PC-9 (cell line): ENCODE results near the gene SLC9B1.

ENCODE experiments used
- CTCF ChIP-seq: fragments of 200-600 bp; sonication (generic); conservative IDR thresholded peaks from 2 replicates; pipeline ENCODE4 v1.6.1; 2017; ENCODE audit warnings: mixed run types, antibody characterized with exemption, mild to moderate bottlenecking, moderate library complexity
- EZH2 ChIP-seq: fragments of 200-600 bp; sonication (generic); IDR thresholded peaks from 2 replicates; pipeline ENCODE4 v1.8.0; 2017; ENCODE audit warnings: antibody characterized with exemption, low read depth

DNA sequence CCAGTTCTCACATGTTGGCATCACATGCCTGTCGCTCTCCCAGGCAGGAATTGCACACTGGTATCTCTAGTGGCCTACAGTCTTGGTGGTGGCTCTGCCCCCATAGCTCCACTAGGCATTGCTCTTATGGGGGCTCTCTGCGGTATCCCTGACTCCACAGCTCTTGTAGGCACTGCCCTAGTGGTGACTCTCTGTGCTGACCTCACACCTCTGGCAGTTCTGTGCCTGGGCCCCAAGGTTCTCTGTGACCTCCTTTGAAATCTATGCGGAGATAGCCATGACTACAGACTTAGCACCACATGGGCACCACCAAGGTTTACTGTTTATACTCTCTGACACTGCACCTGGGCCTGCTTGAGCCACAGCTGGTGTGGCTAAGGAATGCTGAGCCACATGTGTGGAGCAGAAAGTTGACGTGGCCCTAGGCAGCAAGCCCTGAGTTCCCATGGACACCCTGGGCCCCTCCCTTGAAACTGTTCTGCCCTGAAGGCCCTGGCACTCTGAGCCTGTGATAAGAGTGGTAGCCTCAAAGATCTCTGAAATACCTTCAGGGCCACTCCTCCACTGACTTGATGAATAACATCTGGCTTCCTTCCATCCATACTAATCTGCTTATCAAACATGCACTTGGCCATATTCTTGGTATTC, 8.0 kb downstream of the SLC9B1 start:
- no peak for TF ChIP-seq CTCF
- no peak for TF ChIP-seq EZH2
